ENCODE results near the gene TANC1.

Gene TANC1

GRCh38 chr2:159051133-159051532 lies 82.7 kb downstream of the TANC1 start:
- no peak for TF ChIP-seq EZH2phosphoT487 (IDR thresholded peaks at IDR 0.05; ENCODE audit: borderline replicate concordance)
- Histone ChIP-seq H3K4me3 (ENCODE audit: low read length, poor library complexity, severe bottlenecking) (no peak overlapping the region), H3K9ac (ENCODE audit: low read depth, low read length, poor library complexity, severe bottlenecking) (no peak overlapping the region), H3K27me3 (ENCODE audit: insufficient read depth, low read length, poor library complexity, severe bottlenecking) (no peaks in the 10 kb centered on the region), H3K4me2 (ENCODE audit: low read depth, low read length, poor library complexity, severe bottlenecking) (no peak overlapping the region), H3K9me3 (ENCODE audit: insufficient read depth, low read depth, low read length) (no peaks in the 10 kb centered on the region), H2AFZ (ENCODE audit: low read length) (no peak overlapping the region), H3K36me3 (ENCODE audit: insufficient read depth, low read length) (no peaks in the 10 kb centered on the region), H3K4me1 (ENCODE audit: insufficient read depth, low read length, poor library complexity, severe bottlenecking) (peaks cover 6% of the 10 kb centered on the region), H3K79me2 (ENCODE audit: insufficient read depth, low read length) (no peaks in the 10 kb centered on the region), H3K9me2 (replicated peaks; ENCODE audit: low read depth, low read length) (no peaks in the 10 kb centered on the region), H4K20me1 (ENCODE audit: insufficient read depth, low read length, poor library complexity, severe bottlenecking) (no peaks in the 10 kb centered on the region), H3F3A (ENCODE audit: low read depth) (no peaks in the 10 kb centered on the region)

GRCh38 chr2:159051661-159052060 lies 83.2 kb downstream of the TANC1 start:
- no peak overlapping the region for H3K4me3 ChIP-seq (ENCODE audit: low read length, poor library complexity, severe bottlenecking)
- H3K79me2 ChIP-seq (ENCODE audit: insufficient read depth, low read length) = no peaks in the 10 kb centered on the region
- no peaks in the 10 kb centered on the region for H3K27me3 ChIP-seq (ENCODE audit: insufficient read depth, low read length, poor library complexity, severe bottlenecking)
- no peak overlapping the region for H3K4me2 ChIP-seq (ENCODE audit: low read depth, low read length, poor library complexity, severe bottlenecking)
- TF ChIP-seq EZH2phosphoT487 (IDR thresholded peaks at IDR 0.05; ENCODE audit: borderline replicate concordance) (no peak), CTCF (conservative IDR thresholded peaks at IDR 0.05; ENCODE audit: low read length) (no peak)
- H3K9me2 ChIP-seq (replicated peaks; ENCODE audit: low read depth, low read length) = no peaks in the 10 kb centered on the region
- no peaks in the 10 kb centered on the region for H3K9me3 ChIP-seq (ENCODE audit: insufficient read depth, low read depth, low read length)
- no peak overlapping the region for H3K9ac ChIP-seq (ENCODE audit: low read depth, low read length, poor library complexity, severe bottlenecking)
- no peaks in the 10 kb centered on the region for H4K20me1 ChIP-seq (ENCODE audit: insufficient read depth, low read length, poor library complexity, severe bottlenecking)
- peaks cover 6% of the 10 kb centered on the region for H3K4me1 ChIP-seq (ENCODE audit: insufficient read depth, low read length, poor library complexity, severe bottlenecking)
- H3K36me3 ChIP-seq (ENCODE audit: insufficient read depth, low read length) = no peaks in the 10 kb centered on the region
- H2AFZ ChIP-seq (ENCODE audit: low read length) = no peak overlapping the region
- H3F3A ChIP-seq (ENCODE audit: low read depth) = no peaks in the 10 kb centered on the region

- H3K27me3 ChIP-seq (ENCODE audit: insufficient read depth, low read length, poor library complexity, severe bottlenecking) = no peaks in the 10 kb centered on the region
- H3K9ac ChIP-seq (ENCODE audit: low read depth, low read length, poor library complexity, severe bottlenecking) = no peak overlapping the region
- H3K9me2 ChIP-seq (replicated peaks; ENCODE audit: low read depth, low read length) = no peaks in the 10 kb centered on the region
- H2AFZ ChIP-seq (ENCODE audit: low read length) = no peak overlapping the region
- H3F3A ChIP-seq (ENCODE audit: low read depth) = no peaks in the 10 kb centered on the region
- peaks cover 6% of the 10 kb centered on the region for H3K4me1 ChIP-seq (ENCODE audit: insufficient read depth, low read length, poor library complexity, severe bottlenecking)
- no peaks in the 10 kb centered on the region for H3K9me3 ChIP-seq (ENCODE audit: insufficient read depth, low read depth, low read length)
- TF ChIP-seq EZH2phosphoT487 (IDR thresholded peaks at IDR 0.05; ENCODE audit: borderline replicate concordance) (no peak), CTCF (conservative IDR thresholded peaks at IDR 0.05; ENCODE audit: low read length) (no peak)
- H3K4me3 ChIP-seq (ENCODE audit: low read length, poor library complexity, severe bottlenecking) = no peak overlapping the region
- H4K20me1 ChIP-seq (ENCODE audit: insufficient read depth, low read length, poor library complexity, severe bottlenecking) = no peaks in the 10 kb centered on the region
- no peak overlapping the region for H3K4me2 ChIP-seq (ENCODE audit: low read depth, low read length, poor library complexity, severe bottlenecking)
- H3K79me2 ChIP-seq (ENCODE audit: insufficient read depth, low read length) = no peaks in the 10 kb centered on the region
- no peaks in the 10 kb centered on the region for H3K36me3 ChIP-seq (ENCODE audit: insufficient read depth, low read length)
These were observed 83.7 kb downstream of the TANC1 start for GRCh38 chr2:159052157-159052601.
